Measurements from ENCODE around the gene BNC2. TPM values are rescaled to one million over a fixed set of nuclear protein-coding genes. Genes with fewer than 3 reads are reported as not detected.

BNC2 gene
- total and polyA plus RNA-seq, 2 of the 4 experiments (the other 2 are of a cell fraction) = 15.5 to 45.2 TPM

GRCh38 chr9:16720386-16720785, 150.1 kb downstream of the BNC2 start:
- no peaks in the 10 kb centered on the region for H4K20me1 ChIP-seq (ENCODE audit: insufficient read depth, low read length)
- peaks cover 8 to 44% of the 10 kb centered on the region in 2 experiments for H3K79me1 ChIP-seq (ENCODE audit: low read depth in 1 of 2, low read length in 2 of 2)
- no peaks in the 10 kb centered on the region for H3K9me3 ChIP-seq (ENCODE audit: control insufficient read depth, insufficient read depth, low read length)
- H3K23ac ChIP-seq (ENCODE audit: low read depth, low read length) = no peak overlapping the region
- H3K14ac ChIP-seq (replicated peaks; ENCODE audit: low read depth, low read length) = no peak overlapping the region
- H3K18ac ChIP-seq (ENCODE audit: low read depth, low read length) = no peak overlapping the region
- no TSS peak for BruUV-seq (replicated peaks)
- dilution Hi-C loops (cut with HindIII; ENCODE audit: low sequenced_read_pairs, unreplicated experiment) (no loop called here), in situ Hi-C loops (cut with MboI; ENCODE audit: low sequenced_read_pairs) (no loop called here), intact Hi-C loops (cut with micrococcal nuclease) (loop anchor here (10.0 kb wide), 2 partner anchors 344 to 744 kb away; no protein-coding TSS in a partner anchor)
- DNase-seq = no peak
- peaks cover 6% of the 10 kb centered on the region; the same call in 1 of the 2 replicates for H3K9me1 ChIP-seq (ENCODE audit: insufficient read depth, low read length)
- TF ChIP-seq MAZ (IDR thresholded peaks at IDR 0.05; ENCODE audit: borderline replicate concordance, low read depth, low read length) = no peak
- no peak for TF ChIP-seq RCOR1 (IDR thresholded peaks at IDR 0.05; ENCODE audit: insufficient replicate concordance, low read length)
- TF ChIP-seq FOS (IDR thresholded peaks at IDR 0.05; ENCODE audit: low read depth, low read length) = no peak
- TF ChIP-seq ELK1 (IDR thresholded peaks at IDR 0.05; ENCODE audit: borderline replicate concordance, low read depth, low read length) = no peak
- no peak for TF ChIP-seq RFX5 (IDR thresholded peaks at IDR 0.05; ENCODE audit: low read depth, low read length)
- TF ChIP-seq NFE2L2 (IDR thresholded peaks at IDR 0.05; ENCODE audit: low read depth, low read length) = no peak
- no peak for TF ChIP-seq MXI1 (IDR thresholded peaks at IDR 0.05; ENCODE audit: borderline replicate concordance, low read depth, low read length)
- no peak for TF ChIP-seq CTCF (conservative IDR thresholded peaks at IDR 0.05; ENCODE audit: low read depth, low read length)
- TF ChIP-seq RAD21 (IDR thresholded peaks at IDR 0.05; ENCODE audit: low read length) = no peak
- no peak for TF ChIP-seq USF2 (IDR thresholded peaks at IDR 0.05; ENCODE audit: low read depth, low read length)
- TF ChIP-seq CEBPB (IDR thresholded peaks at IDR 0.05; ENCODE audit: low read depth, low read length) = no peak
- no peak for TF ChIP-seq BHLHE40 (IDR thresholded peaks at IDR 0.05; ENCODE audit: low read depth, low read length)
- TF ChIP-seq SMC3 (IDR thresholded peaks at IDR 0.05; ENCODE audit: low read depth, low read length) = no peak
- no peak for TF ChIP-seq CHD1 (IDR thresholded peaks at IDR 0.05; ENCODE audit: low read depth, low read length)
- TF ChIP-seq MAFK (IDR thresholded peaks at IDR 0.05; ENCODE audit: low read depth, low read length) = no peak
- no peak for TF ChIP-seq POLR2A (IDR thresholded peaks at IDR 0.05; ENCODE audit: low read depth, low read length)
- no peak overlapping the region for H4K5ac ChIP-seq (ENCODE audit: low read depth, low read length)
- no peak overlapping the region for H4K8ac ChIP-seq (ENCODE audit: low read depth in 2 of 2, low read length in 2 of 2)
- H2BK120ac ChIP-seq (ENCODE audit: low read depth, low read length) = no peak overlapping the region
- H2BK15ac ChIP-seq (ENCODE audit: low read depth, low read length) = no peak overlapping the region
- CTCF ChIA-PET = no interaction called here
- no peak overlapping the region for H2AK5ac ChIP-seq (ENCODE audit: low read depth, low read length)
- POLR2A ChIA-PET (ENCODE audit: unreplicated experiment) = no interaction called here
- no peak overlapping the region for H2AFZ ChIP-seq (replicated peaks; ENCODE audit: low read length, poor library complexity)
- no peak overlapping the region for H2BK20ac ChIP-seq (ENCODE audit: low read depth, low read length)
- no peaks in the 10 kb centered on the region for H3K27me3 ChIP-seq (ENCODE audit: control insufficient read depth, insufficient read depth, low read length)
- H3K4me2 ChIP-seq (ENCODE audit: low read depth, low read length) = no peak overlapping the region
- no peak overlapping the region for H2BK5ac ChIP-seq (ENCODE audit: low read depth, low read length, poor library complexity, severe bottlenecking)
- peaks cover 4% of the 10 kb centered on the region for H3K36me3 ChIP-seq (ENCODE audit: control insufficient read depth, insufficient read depth, low read length)
- H3K9ac ChIP-seq (ENCODE audit: low read depth, low read length) = no peak overlapping the region
- H2AK9ac ChIP-seq (replicated peaks; ENCODE audit: low read depth, low read length, poor library complexity) = no peak overlapping the region
- 100% methylated on average over 1 of the region's 3 CpGs; no CpG with 5 or more reads in 1 of the 2 experiments for WGBS, 2 experiments (ENCODE audit: extremely low coverage in 2 of 2, insufficient read length in 1 of 2)
- H3K4me3 ChIP-seq (ENCODE audit: insufficient read depth, low read depth, low read length) = no peak overlapping the region
- ATAC-seq (ENCODE audit: low read depth) = no peak
- no peak overlapping the region for H3K4ac ChIP-seq (ENCODE audit: low read depth, low read length)
- H4K91ac ChIP-seq (ENCODE audit: insufficient read depth, low read depth, low read length) = no peak overlapping the region
- H3K56ac ChIP-seq (ENCODE audit: extremely low read depth, insufficient read depth, low read length) = no peak overlapping the region
- peaks cover 17% of the 10 kb centered on the region for H3K4me1 ChIP-seq (ENCODE audit: control insufficient read depth, insufficient read depth, low read length)
- H3K27ac ChIP-seq (ENCODE audit: insufficient read depth, low read length) = no peak overlapping the region
